GM12892 (cell line): ENCODE data around the gene MSL2.

ENCODE experiments used
- POLR2A ChIP-seq: IDR thresholded peaks from 2 replicates; pipeline ENCODE4 v1.6.1; 2011; ENCODE audit warnings: low read depth, low read length, control low read depth
- TAF1 ChIP-seq: IDR thresholded peaks from 2 replicates; pipeline ENCODE4 v1.6.1; 2011; ENCODE audit warnings: low read depth, mild to moderate bottlenecking, control low read depth, low read length, borderline replicate concordance

DNA sequence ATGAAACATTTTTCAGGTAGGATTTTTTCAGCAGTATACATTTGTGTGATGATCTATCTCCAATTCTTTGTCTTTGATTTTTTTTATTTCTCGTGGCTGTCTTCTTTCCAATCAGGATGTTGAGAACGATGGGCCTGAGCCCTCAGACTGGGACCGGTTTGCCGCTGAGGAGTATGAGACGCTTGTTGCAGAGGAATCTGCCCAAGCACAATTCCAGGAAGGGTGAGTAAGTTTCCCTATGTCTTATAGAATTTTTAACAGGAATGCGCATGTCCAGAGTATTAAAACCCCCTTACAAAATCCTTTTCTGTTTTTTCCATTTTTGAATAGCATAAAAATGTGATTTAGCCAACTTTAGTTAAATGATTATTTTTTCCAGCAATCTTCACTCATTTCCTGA lies 90.0 kb downstream of the MSL2 start:
- no peak for TF ChIP-seq POLR2A
- no peak for TF ChIP-seq TAF1
